ENCODE results near the gene MYLK4.

The MYLK4 gene

GRCh38 chr6:2731281-2731909 is 19.3 kb downstream of the MYLK4 start:
- no peak for DNase-seq

- no peak for DNase-seq
These were observed 20.2 kb downstream of the MYLK4 start for GRCh38 chr6:2730353-2731107.

- no peak for DNase-seq
These were observed 20.8 kb downstream of the MYLK4 start for GRCh38 chr6:2729921-2730320.

GRCh38 chr6:2725999-2726567 is 24.6 kb downstream of the MYLK4 start:
- no peak for DNase-seq

GRCh38 chr6:2725364-2725988 is 25.2 kb downstream of the MYLK4 start:
- DNase-seq: no peak

- no peak for DNase-seq
These were observed 29.5 kb downstream of the MYLK4 start for GRCh38 chr6:2721219-2721618.

- DNase-seq: no peak
These were observed 31.6 kb downstream of the MYLK4 start for GRCh38 chr6:2719093-2719455.

GRCh38 chr6:2718334-2719092 is 32.2 kb downstream of the MYLK4 start:
- DNase-seq: no peak

- no peak for DNase-seq
These were observed 33.6 kb downstream of the MYLK4 start for GRCh38 chr6:2716936-2717700.

GRCh38 chr6:2715737-2716136 is 35.0 kb downstream of the MYLK4 start:
- DNase-seq: no peak

- DNase-seq: no peak
These were observed 36.4 kb downstream of the MYLK4 start for GRCh38 chr6:2714111-2714895.

- DNase-seq: no peak
These were observed 37.1 kb downstream of the MYLK4 start for GRCh38 chr6:2713473-2714110.

- DNase-seq: no peak
These were observed 38.6 kb downstream of the MYLK4 start for GRCh38 chr6:2712102-2712501.

- DNase-seq: no peak
These were observed 40.3 kb downstream of the MYLK4 start for GRCh38 chr6:2710412-2710811.

- DNase-seq: no peak
These were observed 42.3 kb downstream of the MYLK4 start for GRCh38 chr6:2708456-2708855.

- no peak for DNase-seq
These were observed 44.2 kb downstream of the MYLK4 start for GRCh38 chr6:2706558-2706957.

- DNase-seq: no peak
These were observed 45.5 kb downstream of the MYLK4 start for GRCh38 chr6:2705256-2705655.

- no peak for DNase-seq
These were observed 53.4 kb downstream of the MYLK4 start for GRCh38 chr6:2697291-2697690.

- no peak for DNase-seq
These were observed 55.1 kb downstream of the MYLK4 start for GRCh38 chr6:2695454-2696095.

- DNase-seq: no peak
These were observed 57.5 kb downstream of the MYLK4 start for GRCh38 chr6:2693231-2693630.
